Measurements from ENCODE around the gene TGM3.

TGM3 gene

DNA sequence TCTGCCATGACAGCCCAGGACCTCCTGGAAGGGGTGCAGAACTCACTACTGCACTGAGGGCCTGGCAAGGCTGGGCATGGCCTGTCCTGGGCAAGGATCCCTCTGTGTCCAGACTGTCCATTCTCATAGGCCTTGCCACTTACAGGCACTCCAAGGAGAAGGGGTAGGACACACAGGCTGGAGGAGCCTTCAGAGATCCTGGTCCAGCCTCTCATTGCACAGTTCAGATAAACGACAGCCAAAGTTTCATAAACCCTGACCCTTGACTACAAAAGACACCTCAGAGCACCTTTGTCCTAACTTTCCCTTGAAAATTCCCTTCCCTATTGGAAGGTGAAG is 19.6 kb downstream of the TGM3 start:
- DNase-seq (ENCODE audit: low read depth), result no peak
- TF ChIP-seq, protein P1, sequence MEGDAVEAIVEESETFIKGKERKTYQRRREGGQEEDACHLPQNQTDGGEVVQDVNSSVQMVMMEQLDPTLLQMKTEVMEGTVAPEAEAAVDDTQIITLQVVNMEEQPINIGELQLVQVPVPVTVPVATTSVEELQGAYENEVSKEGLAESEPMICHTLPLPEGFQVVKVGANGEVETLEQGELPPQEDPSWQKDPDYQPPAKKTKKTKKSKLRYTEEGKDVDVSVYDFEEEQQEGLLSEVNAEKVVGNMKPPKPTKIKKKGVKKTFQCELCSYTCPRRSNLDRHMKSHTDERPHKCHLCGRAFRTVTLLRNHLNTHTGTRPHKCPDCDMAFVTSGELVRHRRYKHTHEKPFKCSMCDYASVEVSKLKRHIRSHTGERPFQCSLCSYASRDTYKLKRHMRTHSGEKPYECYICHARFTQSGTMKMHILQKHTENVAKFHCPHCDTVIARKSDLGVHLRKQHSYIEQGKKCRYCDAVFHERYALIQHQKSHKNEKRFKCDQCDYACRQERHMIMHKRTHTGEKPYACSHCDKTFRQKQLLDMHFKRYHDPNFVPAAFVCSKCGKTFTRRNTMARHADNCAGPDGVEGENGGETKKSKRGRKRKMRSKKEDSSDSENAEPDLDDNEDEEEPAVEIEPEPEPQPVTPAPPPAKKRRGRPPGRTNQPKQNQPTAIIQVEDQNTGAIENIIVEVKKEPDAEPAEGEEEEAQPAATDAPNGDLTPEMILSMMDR (conservative IDR thresholded peaks at IDR 0.05; ENCODE audit: low read depth, low read length), result no peak
- no peak overlapping the region for H3K4me3 ChIP-seq (ENCODE audit: low read length)

DNA sequence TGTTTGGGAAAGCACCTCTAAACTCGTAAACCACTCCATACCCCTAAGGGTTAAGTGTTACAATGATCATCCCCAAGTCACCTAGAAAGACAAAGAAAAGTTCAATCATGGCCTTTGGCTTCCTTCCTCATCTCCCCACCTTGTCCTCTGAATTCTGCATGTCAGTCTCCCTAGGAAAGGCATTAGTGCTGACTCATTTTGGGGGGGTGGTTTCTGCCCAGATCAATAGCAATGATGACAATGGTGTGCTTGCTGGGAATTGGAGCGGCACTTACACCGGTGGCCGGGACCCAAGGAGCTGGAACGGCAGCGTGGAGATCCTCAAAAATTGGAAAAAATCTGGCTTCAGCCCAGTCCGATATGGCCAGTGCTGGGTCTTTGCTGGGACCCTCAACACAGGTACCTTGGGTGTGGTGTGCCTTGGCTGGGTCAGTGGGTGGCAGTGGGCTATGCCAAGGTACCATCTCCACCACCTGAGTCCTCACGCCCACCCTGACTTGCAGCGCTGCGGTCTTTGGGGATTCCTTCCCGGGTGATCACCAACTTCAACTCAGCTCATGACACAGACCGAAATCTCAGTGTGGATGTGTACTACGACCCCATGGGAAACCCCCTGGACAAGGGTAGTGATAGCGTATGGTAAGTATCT is 21.2 kb downstream of the TGM3 start:
- DNase-seq (ENCODE audit: low read depth), result no peak
- TF ChIP-seq, protein P1 (conservative IDR thresholded peaks at IDR 0.05; ENCODE audit: low read depth, low read length), result no peak
- H3K4me3 ChIP-seq (ENCODE audit: low read length), result no peak overlapping the region

DNA sequence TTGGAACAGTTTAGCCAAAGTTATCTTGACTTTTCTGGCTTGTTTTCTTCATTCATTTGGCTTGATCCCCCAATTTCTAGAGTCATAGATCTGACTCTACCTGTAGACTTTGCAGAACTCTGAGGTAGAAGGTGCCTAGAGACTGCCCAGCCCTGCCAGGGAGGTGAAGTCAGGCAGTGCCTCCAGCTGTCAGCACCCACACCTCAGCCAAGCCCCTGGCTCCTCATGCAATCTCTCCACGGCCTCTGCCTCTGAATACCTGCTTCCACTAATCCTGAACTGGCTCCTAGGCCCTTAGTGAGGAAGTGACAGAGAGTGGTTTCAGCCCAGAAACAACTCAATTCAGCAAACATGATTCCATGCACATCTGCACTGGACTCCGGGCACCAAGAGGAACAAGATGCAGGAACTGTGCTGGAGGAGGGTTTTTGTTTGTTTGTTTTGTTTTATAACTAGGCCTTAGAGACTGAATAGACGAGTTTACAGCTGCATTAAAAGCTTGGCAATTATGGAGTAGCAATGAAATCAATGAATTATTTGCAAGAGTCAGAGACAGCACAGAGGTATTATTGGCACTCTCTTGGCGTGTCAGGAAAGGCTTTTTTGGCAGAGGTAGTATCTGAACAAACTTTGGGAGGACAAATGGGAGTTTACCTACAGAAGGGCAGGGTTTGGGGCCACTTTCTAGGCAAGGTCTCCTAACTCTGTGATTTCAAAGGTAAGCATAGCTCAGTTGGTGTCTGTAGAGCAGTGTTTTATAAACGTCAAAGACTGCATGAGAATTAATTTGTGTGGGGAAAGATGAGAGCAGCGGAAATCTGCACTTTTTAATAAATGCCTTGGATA is 25.2 kb downstream of the TGM3 start:
- no peak overlapping the region for H3K4me3 ChIP-seq (ENCODE audit: low read length)
- TF ChIP-seq, protein P1 (conservative IDR thresholded peaks at IDR 0.05; ENCODE audit: low read depth, low read length), result no peak
- DNase-seq (ENCODE audit: low read depth), result no peak

DNA sequence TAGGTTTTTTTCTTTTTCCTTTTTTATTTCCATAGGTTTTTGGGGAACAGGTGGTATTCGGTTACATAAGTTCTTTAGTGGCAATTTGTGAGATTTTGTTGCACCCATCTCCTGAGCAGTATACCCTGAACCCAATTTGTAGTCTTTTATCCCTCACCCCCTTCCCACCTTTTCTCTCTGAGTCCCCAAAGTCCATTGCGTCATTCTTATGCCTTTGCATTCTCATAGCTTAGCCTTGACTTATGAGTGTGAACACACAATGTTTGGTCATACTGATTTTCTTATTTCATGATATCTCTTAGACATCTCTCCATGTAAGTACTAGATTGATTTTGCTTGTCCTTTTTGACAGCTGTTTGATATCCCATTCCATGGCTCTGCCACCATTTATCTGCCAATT is 27.2 kb downstream of the TGM3 start:
- no peak for DNase-seq (ENCODE audit: low read depth)
- no peak overlapping the region for H3K4me3 ChIP-seq (ENCODE audit: low read length)
- TF ChIP-seq, protein P1 (conservative IDR thresholded peaks at IDR 0.05; ENCODE audit: low read depth, low read length), result no peak

DNA sequence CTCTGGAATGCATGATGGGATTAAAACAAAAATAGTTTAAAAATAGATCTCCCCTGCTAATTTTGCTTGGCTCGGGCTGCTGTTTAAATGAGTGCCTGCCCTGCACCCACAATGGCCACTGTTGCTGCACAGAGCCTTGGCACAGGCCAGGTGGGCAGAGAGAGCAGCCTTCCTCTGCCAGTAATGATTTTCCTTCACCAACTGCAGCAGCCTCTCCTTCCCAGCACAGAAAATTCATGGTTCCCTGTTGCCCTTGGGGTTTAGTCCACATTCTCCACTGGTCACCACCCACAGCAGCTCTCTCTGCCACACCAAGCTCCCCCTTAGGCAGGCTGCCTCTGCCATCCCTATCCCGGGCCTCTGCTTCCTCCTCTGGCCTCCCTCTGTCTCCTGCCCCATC is 30.2 kb downstream of the TGM3 start:
- DNase-seq (ENCODE audit: low read depth), result no peak
- TF ChIP-seq, protein P1 (conservative IDR thresholded peaks at IDR 0.05; ENCODE audit: low read depth, low read length), result no peak
- no peak overlapping the region for H3K4me3 ChIP-seq (ENCODE audit: low read length)

DNA sequence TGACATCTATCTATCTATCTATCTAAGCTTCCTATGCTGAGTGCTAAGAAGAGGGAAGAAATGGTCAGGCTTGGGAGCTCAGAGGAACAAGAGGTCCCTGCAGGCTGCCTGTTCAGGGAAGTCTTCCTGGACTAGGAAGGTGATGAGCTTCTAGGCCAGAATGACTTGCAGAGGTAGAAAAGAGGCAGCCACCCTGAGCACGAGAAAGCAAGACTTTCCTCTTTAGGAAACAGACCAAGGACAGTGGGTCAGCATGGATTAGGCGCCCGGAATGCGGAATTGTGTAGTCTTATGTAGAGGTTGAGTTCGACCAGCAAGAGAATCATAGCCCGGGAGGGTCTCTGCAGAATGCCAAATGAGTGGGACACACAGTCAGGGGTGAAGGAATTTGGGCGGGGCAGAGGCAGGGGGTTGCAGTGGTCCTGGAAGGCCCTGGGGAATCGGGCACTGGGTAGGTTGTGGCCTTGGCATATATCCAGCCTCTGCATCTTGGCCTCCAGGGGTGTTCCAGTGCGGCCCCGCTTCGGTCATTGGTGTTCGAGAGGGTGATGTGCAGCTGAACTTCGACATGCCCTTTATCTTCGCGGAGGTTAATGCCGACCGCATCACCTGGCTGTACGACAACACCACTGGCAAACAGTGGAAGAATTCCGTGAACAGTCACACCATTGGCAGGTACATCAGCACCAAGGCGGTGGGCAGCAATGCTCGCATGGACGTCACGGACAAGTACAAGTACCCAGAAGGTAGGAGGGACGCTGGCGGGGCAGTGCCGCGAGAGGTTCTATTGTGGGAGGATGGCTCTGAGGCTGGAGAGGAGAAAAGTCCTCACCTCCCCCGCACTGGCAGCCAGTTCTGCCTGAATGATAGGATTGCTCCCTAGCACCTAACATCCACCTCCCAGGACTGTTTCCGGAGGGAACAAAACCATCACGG is 32.1 kb downstream of the TGM3 start:
- DNase-seq (ENCODE audit: low read depth), result no peak
- TF ChIP-seq, protein P1 (conservative IDR thresholded peaks at IDR 0.05; ENCODE audit: low read depth, low read length), result no peak
- H3K4me3 ChIP-seq (ENCODE audit: low read length), result no peak overlapping the region

Data from retinal pigment epithelial cell (primary cell).